OCI-LY3 (cell line): ENCODE results near the gene MPC1L.

ENCODE experiments used
- CTCF ChIP-seq: fragments of 200-600, 300-600 bp; sonication (generic); IDR thresholded peaks from 2 replicates; pipeline ENCODE4 v1.5.1; 2014; ENCODE audit warnings: antibody characterized with exemption, low read length, low read depth
- EZH2phosphoT487 ChIP-seq: fragments of 200-600 bp; shearing (Covaris generic); IDR thresholded peaks from 2 replicates; pipeline ENCODE4 v1.6.1; 2018; ENCODE audit warnings: antibody characterized with exemption, mixed run types, low read depth

GRCh38 chrX:40576291-40576690 is 46.9 kb upstream of the MPC1L start:
- TF ChIP-seq CTCF (no peak), EZH2phosphoT487 (no peak)
